HepG2 (cell line): Measurements from ENCODE around the gene CYB5R3. TPM values are rescaled to one million over a fixed set of nuclear protein-coding genes. Genes with fewer than 3 reads are reported as not detected.

Source experiments
- ATAC-seq: fragments of 200-7000 bp; cut with Tn5 transposase; 3 replicates; pipeline ENCODE4 v1.9.1; 2020; ENCODE audit warnings: mild to moderate bottlenecking, moderate library complexity
- BruUV-seq: library from RNA; stranded (reverse); fragments of 400-500 nt; replicated peaks from 2 replicates; lab custom pipeline; 2021; lab: Mats Ljungman, UMichigan
- CTCF ChIA-PET: fragments of 300-600 bp; formaldehyde crosslinking; extraction: SDS; loops from one replicate; lab custom pipeline; 2021; ENCODE audit warnings: low total read pairs, inconsistent platforms, low intra/inter-chr PET ratio; lab: Yijun Ruan, JAX
- POLR2A ChIA-PET: fragments of 350-600 bp; sonication (Branson Sonifier 250); formaldehyde crosslinking; loops from one replicate; lab custom pipeline; 2020; ENCODE audit warnings: antibody characterized with exemption, inconsistent platforms; lab: Yijun Ruan, JAX
- DNase-seq: peaks from one replicate; pipeline ENCODE4 v3.0.0-alpha.2; 2015; ENCODE audit warnings: low spot score
- FAIRE-seq: peaks from 3 replicates; lab custom pipeline; 2011; peaks lifted over from hg19 to GRCh38; lab: Jason Lieb, UNC
- H2AFZ ChIP-seq: one replicate; pipeline ENCODE4 v1.6.1; 2011; ENCODE audit warnings: low read length, inconsistent platforms
- H3K27ac ChIP-seq: fragments of 300-600 bp; 3 replicates; pipeline ENCODE4 v1.8.0; 2011; ENCODE audit warnings: mixed run types, mild to moderate bottlenecking, mixed read lengths, low read length, inconsistent platforms; ENCODE audit not compliant: insufficient read depth; ENCODE audit errors: extremely low read length
- H3K27me3 ChIP-seq, 2 experiments: fragments of 200-600 bp in 1 of 2; 2 replicates in 1 of 2; 3 replicates in 1 of 2; pipeline versions ENCODE4 v1.6.0 to v1.8.0; 2011; ENCODE audit warnings: low read length in 2 of 2, mild to moderate bottlenecking in 2 of 2, moderate library complexity in 2 of 2, inconsistent platforms in 1 of 2; ENCODE audit not compliant: insufficient read depth in 2 of 2, control insufficient read depth in 1 of 2
- H3K36me3 ChIP-seq, 2 experiments: fragments of 200-600 bp in 1 of 2; replicated peaks in 1 of 2; 2 replicates in 1 of 2; 3 replicates in 1 of 2; pipeline versions ENCODE4 v1.5.1 to v1.8.0; 2011; ENCODE audit warnings: low read length in 2 of 2, inconsistent platforms in 1 of 2; ENCODE audit not compliant: insufficient read depth in 2 of 2, control insufficient read depth in 1 of 2
- H3K4me1 ChIP-seq: 2 replicates; pipeline ENCODE4 v1.5.1; 2012; ENCODE audit warnings: low read length, inconsistent platforms; ENCODE audit not compliant: insufficient read depth
- H3K4me2 ChIP-seq: 2 replicates; pipeline ENCODE4 v1.6.0; 2011; ENCODE audit warnings: low read depth, low read length, inconsistent platforms
- H3K4me3 ChIP-seq, 3 experiments: fragments of 200-600 bp in 1 of 3; sonication (generic), shearing (Covaris generic) in 1 of 3; replicated peaks in 1 of 3; 2 replicates each; pipeline ENCODE4 v1.5.1; 2011 to 2016; ENCODE audit warnings: low read length in 3 of 3, inconsistent platforms in 2 of 3, low read depth in 2 of 3, mild to moderate bottlenecking in 2 of 3, control low read depth in 1 of 3, mixed read lengths in 1 of 3; ENCODE audit not compliant: insufficient read depth in 1 of 3
- H3K79me2 ChIP-seq: one replicate; pipeline ENCODE4 v1.6.1; 2011; ENCODE audit warnings: low read length, inconsistent platforms; ENCODE audit not compliant: insufficient read depth
- H3K9ac ChIP-seq: 2 replicates; pipeline ENCODE4 v1.6.0; 2011; ENCODE audit warnings: mild to moderate bottlenecking, low read depth, low read length, inconsistent platforms; ENCODE audit not compliant: insufficient read depth
- H3K9me3 ChIP-seq: 2 replicates; pipeline ENCODE4 v1.5.1; 2012; ENCODE audit warnings: mild to moderate bottlenecking, low read length
- H4K20me1 ChIP-seq: 2 replicates; pipeline ENCODE4 v1.6.0; 2011; ENCODE audit warnings: inconsistent platforms, mild to moderate bottlenecking, low read length, moderate library complexity; ENCODE audit not compliant: insufficient read depth
- ZFP36L2 ChIP-seq: sonication (generic); formaldehyde crosslinking; IDR thresholded peaks from 2 replicates; pipeline ENCODE4 v1.4.0; 2020; ENCODE audit warnings: missing genetic modification reagents
- WGBS: methylation state at CpG from one replicate; pipeline ENCODE4 v1.1.6; 2017; ENCODE audit warnings: low lambda C conversion rate; 5-methylcytosine and 5-hydroxymethylcytosine counted together
- in situ Hi-C: cut with HindIII; loops from 2 replicates; pipeline ENCODE4 v1.10.0; 2017; ENCODE audit warnings: low pct_unique_long_range_greater_than_20kb; ENCODE audit not compliant: extremely low pct_ligation_motif_present
- intact Hi-C: fragments of 100-400 bp; cut with micrococcal nuclease; formaldehyde crosslinking; loops from one replicate; pipeline ENCODE4 v1.10.0; 2022; ENCODE audit not compliant: unreplicated experiment
- polyA plus RNA-seq, 8 experiments: library from polyadenylated mRNA; depleted of rRNA in 3 of 8; stranded (reverse) in 7 of 8; unstranded in 1 of 8; fragments of >200 nt; fragmentation: Illumina TruSeq in 4 of 8; extraction: Trizol in 4 of 8; gene quantifications; 2 replicates each; pipeline versions ENCODE4 v1.2.1 to v1.2.3, GENCODE V29; 2011 to 2016; ENCODE audit warnings: low read depth in 4 of 8, missing spikeins in 1 of 8, mixed read lengths in 1 of 8; ENCODE audit not compliant: insufficient read depth in 1 of 8
- total RNA-seq, 5 experiments: library from RNA; depleted of rRNA; stranded (reverse); fragments of >200 nt; fragmentation: Illumina TruSeq; extraction: Trizol; gene quantifications; 2 replicates each; pipeline ENCODE4 v1.2.3, GENCODE V29; 2016; ENCODE audit warnings: low read depth in 1 of 5
- TF ChIP-seq, protein P1 (sequence below): sonication (generic); formaldehyde crosslinking; IDR thresholded peaks from 2 replicates; pipeline ENCODE4 v1.8.1; 2022; ENCODE audit warnings: low read depth, mild to moderate bottlenecking, missing genetic modification reagents

The CYB5R3 gene
- total and polyA plus RNA-seq, 2 of the 13 experiments (the other 11 are each of a cell fraction or from before 2014, with no cell fraction given) = 32.4 to 305 TPM

DNA sequence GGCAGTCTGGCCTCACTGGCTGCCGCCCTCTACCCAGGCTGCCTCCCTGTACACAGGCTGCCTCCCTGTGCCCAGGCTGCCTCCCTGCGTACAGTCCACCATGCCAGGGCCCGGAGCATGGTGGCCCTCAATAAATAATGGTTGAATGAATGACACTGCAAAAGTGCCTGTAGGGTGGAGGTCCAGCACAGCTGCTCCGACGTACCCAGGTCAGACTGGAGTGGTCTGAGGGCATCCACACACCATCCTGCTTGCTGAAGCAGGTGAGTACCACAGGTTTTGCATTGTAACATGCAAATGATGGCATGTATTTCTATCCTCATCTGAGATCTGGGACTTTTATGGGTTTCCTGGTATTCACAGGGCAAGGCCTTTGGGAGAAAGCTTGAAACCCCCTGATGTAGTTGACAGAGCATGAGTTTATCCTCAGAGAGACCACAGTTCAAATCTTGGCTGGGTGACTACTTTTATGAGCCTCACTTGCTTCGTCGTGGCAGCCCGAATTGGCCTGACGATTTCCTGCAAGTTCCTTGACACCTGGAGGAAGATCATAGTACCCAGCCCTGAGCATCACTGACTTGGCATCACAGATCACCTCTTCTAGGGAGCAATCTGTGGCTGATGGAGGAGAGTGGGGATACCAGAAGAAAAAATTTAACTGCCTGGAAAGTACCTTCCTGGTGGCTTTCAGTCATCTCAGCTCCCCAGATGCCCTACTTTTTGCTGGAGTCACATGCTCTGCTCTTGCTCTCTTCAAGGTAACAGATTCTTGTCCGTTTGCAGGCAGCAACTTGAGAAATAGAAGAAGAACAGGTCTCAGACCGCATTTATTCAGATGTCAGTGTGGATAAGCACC, 16.0 kb upstream of the CYB5R3 start:
- no peak overlapping the region for H3K4me3 ChIP-seq
- no peak overlapping the region for H2AFZ ChIP-seq
- ChIA-PET CTCF (no interaction called here), POLR2A (no interaction called here)
- H3K9me3 ChIP-seq = no peaks in the 10 kb centered on the region
- no TSS peak for BruUV-seq
- no peak for DNase-seq
- H3K4me2 ChIP-seq = no peak overlapping the region
- 30% methylated on average over 9 of the region's 11 CpGs for WGBS
- no peak for ATAC-seq
- H3K36me3 ChIP-seq = no peaks in the 10 kb centered on the region
- H3K9ac ChIP-seq = no peak overlapping the region
- 0 out of 2 replicates have a peak, but pooled peaks cover 6% of the 10 kb centered on the region for H3K4me1 ChIP-seq
- H3K27me3 ChIP-seq = peaks cover 0 to 14% of the 10 kb centered on the region in 2 experiments; a peak in 1 of 5 replicates
- TF ChIP-seq ZFP36L2 (CRISPR knock-in tag) = no peak
- TF ChIP-seq, protein P1, sequence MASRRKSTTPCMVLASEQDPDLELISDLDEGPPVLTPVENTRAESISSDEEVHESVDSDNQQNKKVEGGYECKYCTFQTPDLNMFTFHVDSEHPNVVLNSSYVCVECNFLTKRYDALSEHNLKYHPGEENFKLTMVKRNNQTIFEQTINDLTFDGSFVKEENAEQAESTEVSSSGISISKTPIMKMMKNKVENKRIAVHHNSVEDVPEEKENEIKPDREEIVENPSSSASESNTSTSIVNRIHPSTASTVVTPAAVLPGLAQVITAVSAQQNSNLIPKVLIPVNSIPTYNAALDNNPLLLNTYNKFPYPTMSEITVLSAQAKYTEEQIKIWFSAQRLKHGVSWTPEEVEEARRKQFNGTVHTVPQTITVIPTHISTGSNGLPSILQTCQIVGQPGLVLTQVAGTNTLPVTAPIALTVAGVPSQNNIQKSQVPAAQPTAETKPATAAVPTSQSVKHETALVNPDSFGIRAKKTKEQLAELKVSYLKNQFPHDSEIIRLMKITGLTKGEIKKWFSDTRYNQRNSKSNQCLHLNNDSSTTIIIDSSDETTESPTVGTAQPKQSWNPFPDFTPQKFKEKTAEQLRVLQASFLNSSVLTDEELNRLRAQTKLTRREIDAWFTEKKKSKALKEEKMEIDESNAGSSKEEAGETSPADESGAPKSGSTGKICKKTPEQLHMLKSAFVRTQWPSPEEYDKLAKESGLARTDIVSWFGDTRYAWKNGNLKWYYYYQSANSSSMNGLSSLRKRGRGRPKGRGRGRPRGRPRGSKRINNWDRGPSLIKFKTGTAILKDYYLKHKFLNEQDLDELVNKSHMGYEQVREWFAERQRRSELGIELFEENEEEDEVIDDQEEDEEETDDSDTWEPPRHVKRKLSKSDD (CRISPR knock-in tag) = no peak
- no peaks in the 10 kb centered on the region for H4K20me1 ChIP-seq
- in situ Hi-C loops = no loop called here
- no peak overlapping the region for H3K27ac ChIP-seq
- intact Hi-C loops = no loop called here
- H3K79me2 ChIP-seq = no peaks in the 10 kb centered on the region
- FAIRE-seq = no peak
